ENCODE data around the gene SH3BP5. TPM values are rescaled to one million over a fixed set of nuclear protein-coding genes. Genes with fewer than 3 reads are reported as not detected.

Gene SH3BP5
- total RNA-seq, 2 donors from 2014 or later, result 13.3 to 71.6 TPM

GRCh38 chr3:15261274-15261673, 71.1 kb downstream of the SH3BP5 start:
- no peak for DNase-seq (ENCODE audit: low spot score)
- H3K27ac ChIP-seq, result no peak overlapping the region
- no peaks in the 10 kb centered on the region for H3K4me1 ChIP-seq (replicated peaks)
- no peak for TF ChIP-seq POLR2AphosphoS5 (IDR thresholded peaks at IDR 0.05)
- TF ChIP-seq POLR2A (IDR thresholded peaks at IDR 0.05), result no peak
- TF ChIP-seq CTCF (IDR thresholded peaks at IDR 0.05), result no peak
- intact Hi-C loops (cut with DNase I), result no loop called here
- H3K36me3 ChIP-seq, result no peaks in the 10 kb centered on the region
- no peaks in the 10 kb centered on the region for H3K27me3 ChIP-seq (replicated peaks; ENCODE audit: insufficient read depth)
- H3K9me3 ChIP-seq, result no peaks in the 10 kb centered on the region
- no peak overlapping the region for H3K4me3 ChIP-seq

- no peak overlapping the region for H3K27ac ChIP-seq
- intact Hi-C loops (cut with DNase I), result no loop called here
- WGBS, result 86% methylated on average over 4 of the region's 4 CpGs
Observed at GRCh38 chr3:15260531-15260930, 71.9 kb downstream of the SH3BP5 start.

GRCh38 chr3:15258720-15259119, 73.7 kb downstream of the SH3BP5 start:
- H3K36me3 ChIP-seq, result no peaks in the 10 kb centered on the region
- 99% methylated on average over 7 of the region's 7 CpGs for WGBS
- intact Hi-C loops (cut with DNase I), result no loop called here
- H3K9me3 ChIP-seq, result no peaks in the 10 kb centered on the region
- H3K4me1 ChIP-seq (replicated peaks), result no peaks in the 10 kb centered on the region
- no peaks in the 10 kb centered on the region for H3K27me3 ChIP-seq (replicated peaks; ENCODE audit: insufficient read depth)
- no peak overlapping the region for H3K4me3 ChIP-seq
- no peak for DNase-seq (ENCODE audit: low spot score)
- TF ChIP-seq CTCF (IDR thresholded peaks at IDR 0.05) (no peak), POLR2A (IDR thresholded peaks at IDR 0.05) (no peak), POLR2AphosphoS5 (IDR thresholded peaks at IDR 0.05) (no peak)
- H3K27ac ChIP-seq, result no peak overlapping the region

More at GRCh38 chr3:15260531-15260930, 71.9 kb downstream of the SH3BP5 start:
- Histone ChIP-seq H3K4me3 (no peak overlapping the region), H3K4me1 (replicated peaks) (no peaks in the 10 kb centered on the region), H3K36me3 (no peaks in the 10 kb centered on the region), H3K27me3 (replicated peaks; ENCODE audit: insufficient read depth) (no peaks in the 10 kb centered on the region), H3K9me3 (no peaks in the 10 kb centered on the region)
- no peak for DNase-seq (ENCODE audit: low spot score)
- TF ChIP-seq POLR2A (IDR thresholded peaks at IDR 0.05), result no peak
- no peak for TF ChIP-seq POLR2AphosphoS5 (IDR thresholded peaks at IDR 0.05)
- TF ChIP-seq CTCF (IDR thresholded peaks at IDR 0.05), result no peak

DNA sequence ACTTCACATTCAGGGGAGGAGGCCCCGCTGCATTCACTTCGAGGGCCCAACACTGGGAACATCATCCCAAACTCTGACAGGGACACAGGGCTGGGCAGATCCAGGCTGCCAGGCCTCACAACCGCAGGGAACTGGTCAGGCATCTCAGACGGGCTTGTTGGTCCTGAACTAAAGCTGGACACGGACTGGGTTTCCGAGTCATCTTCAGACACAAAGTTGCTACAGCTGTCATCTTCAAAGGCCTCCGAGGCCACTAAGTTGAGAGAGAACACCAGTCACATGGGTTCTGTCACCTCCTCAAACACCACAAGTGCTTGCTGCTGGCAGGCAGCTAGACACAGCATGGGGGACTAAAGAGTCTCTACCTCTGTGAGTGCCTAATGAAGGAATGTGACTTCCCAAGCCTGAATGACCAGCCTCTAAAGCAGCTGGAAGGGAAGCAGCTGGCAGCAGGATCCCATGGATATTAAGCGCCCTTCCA, 75.5 kb downstream of the SH3BP5 start:
- no peaks in the 10 kb centered on the region for H3K4me1 ChIP-seq (replicated peaks)
- WGBS, result 73% methylated on average over 8 of the region's 8 CpGs
- no peak overlapping the region for H3K27ac ChIP-seq
- H3K9me3 ChIP-seq, result no peaks in the 10 kb centered on the region
- TF ChIP-seq POLR2A (IDR thresholded peaks at IDR 0.05) (no peak), POLR2AphosphoS5 (IDR thresholded peaks at IDR 0.05) (no peak), CTCF (IDR thresholded peaks at IDR 0.05) (no peak)
- H3K36me3 ChIP-seq, result no peaks in the 10 kb centered on the region
- intact Hi-C loops (cut with DNase I), result no loop called here
- no peak overlapping the region for H3K4me3 ChIP-seq
- DNase-seq (ENCODE audit: low spot score), result no peak
- H3K27me3 ChIP-seq (replicated peaks; ENCODE audit: insufficient read depth), result no peaks in the 10 kb centered on the region

- Histone ChIP-seq H3K9me3 (no peaks in the 10 kb centered on the region), H3K27ac (no peak overlapping the region), H3K27me3 (replicated peaks; ENCODE audit: insufficient read depth) (no peaks in the 10 kb centered on the region), H3K36me3 (no peaks in the 10 kb centered on the region), H3K4me3 (no peak overlapping the region), H3K4me1 (replicated peaks) (no peaks in the 10 kb centered on the region)
- DNase-seq (ENCODE audit: low spot score), result no peak
- 93% methylated on average over 2 of the region's 2 CpGs for WGBS
- intact Hi-C loops (cut with DNase I), result no loop called here
- no peak for TF ChIP-seq POLR2A (IDR thresholded peaks at IDR 0.05)
Observed at GRCh38 chr3:15255215-15255614, 77.2 kb downstream of the SH3BP5 start.
